HUES6 (cell line): ENCODE measurements around the gene POLL.
"Not testable (repeated sequence)": the region's sequence is repeated elsewhere in the genome, so short reads cannot be mapped to it uniquely, and the experiment has no call there.

ENCODE experiments used
- H3K27ac ChIP-seq: 2 replicates; pipeline ENCODE4 v1.7.0; 2013; ENCODE audit warnings: low read depth, mild to moderate bottlenecking, low read length, inconsistent platforms
- H3K27me3 ChIP-seq: 2 replicates; pipeline ENCODE4 v1.6.1; 2013; ENCODE audit warnings: low read length; ENCODE audit not compliant: control insufficient read depth, insufficient read depth
- H3K36me3 ChIP-seq: 2 replicates; pipeline ENCODE4 v1.6.1; 2013; ENCODE audit warnings: low read length; ENCODE audit not compliant: control insufficient read depth, insufficient read depth
- H3K4me1 ChIP-seq: 2 replicates; pipeline ENCODE4 v1.6.1; 2013; ENCODE audit warnings: low read length; ENCODE audit not compliant: control insufficient read depth, insufficient read depth
- H3K4me3 ChIP-seq: 2 replicates; pipeline ENCODE4 v1.5.1; 2013; ENCODE audit warnings: low read depth, low read length
- H3K9ac ChIP-seq: one replicate; pipeline ENCODE4 v1.6.1; 2013; ENCODE audit warnings: mild to moderate bottlenecking, low read length
- H3K9me3 ChIP-seq: 2 replicates; pipeline ENCODE4 v1.6.1; 2013; ENCODE audit warnings: low read depth, low read length; ENCODE audit not compliant: control insufficient read depth, insufficient read depth

POLL gene

DNA sequence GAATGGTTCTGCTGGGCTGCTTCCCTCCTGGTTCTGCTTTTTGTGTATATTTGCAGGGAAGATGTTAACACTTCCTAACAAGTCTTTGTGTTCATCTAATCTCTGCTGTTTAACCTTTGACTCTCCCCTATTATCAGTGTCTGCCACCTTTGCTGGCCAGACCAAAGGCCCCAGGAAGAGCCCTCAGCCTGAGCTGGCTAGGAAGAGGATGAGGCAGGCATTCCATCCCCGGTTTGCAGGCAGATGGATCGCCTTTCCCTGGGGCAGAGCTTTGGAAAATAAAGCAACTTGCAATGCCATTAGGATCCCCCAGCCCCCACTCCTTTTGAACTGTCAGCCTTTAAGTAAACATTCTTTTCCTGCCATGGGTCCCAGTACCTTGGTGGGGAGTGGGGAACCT is 19.1 kb upstream of the POLL start:
- no peak overlapping the region for H3K27ac ChIP-seq
- H3K4me1 ChIP-seq: peaks cover 19% of the 10 kb centered on the region
- no peaks in the 10 kb centered on the region for H3K9me3 ChIP-seq
- peaks cover 40% of the 10 kb centered on the region for H3K36me3 ChIP-seq
- H3K4me3 ChIP-seq: no peak overlapping the region
- H3K9ac ChIP-seq: no peak overlapping the region
- H3K27me3 ChIP-seq: no peaks in the 10 kb centered on the region

DNA sequence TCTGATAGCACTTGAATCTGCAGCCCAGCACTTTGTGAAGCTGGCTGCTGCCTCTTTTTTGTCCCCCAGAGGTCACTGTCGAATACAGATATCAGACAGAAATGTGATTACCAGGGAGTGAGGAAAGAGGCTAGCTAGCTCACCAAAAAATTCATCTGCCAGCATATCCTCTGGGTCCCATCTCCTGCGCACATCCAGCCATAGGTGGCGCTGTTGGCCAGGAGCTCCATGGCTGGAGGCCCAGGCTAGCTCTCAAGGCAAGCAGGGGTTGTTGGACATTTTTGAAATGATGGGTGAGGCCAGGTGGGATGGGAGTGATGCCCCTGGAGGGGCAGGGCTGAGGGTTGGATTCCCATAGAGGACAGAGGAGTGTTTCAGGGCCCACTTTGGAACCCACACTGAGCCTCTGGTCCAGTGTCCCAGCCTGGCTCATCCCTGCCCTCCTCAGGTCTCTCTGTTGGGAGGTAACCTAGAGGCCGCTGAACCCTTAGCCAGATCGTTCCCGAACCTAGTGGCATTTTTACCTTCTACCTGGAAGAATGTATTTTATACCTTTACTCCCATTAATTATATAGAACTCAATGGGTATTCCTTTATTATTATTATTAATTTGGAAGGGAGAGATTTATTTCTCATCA is 14.8 kb upstream of the POLL start:
- H3K36me3 ChIP-seq: peaks cover under 1% of the 10 kb centered on the region; the same call in 1 of the 2 replicates
- no peak overlapping the region for H3K9ac ChIP-seq
- H3K4me1 ChIP-seq: peaks cover 14% of the 10 kb centered on the region
- no peak overlapping the region for H3K4me3 ChIP-seq
- no peak overlapping the region for H3K27ac ChIP-seq
- no peaks in the 10 kb centered on the region for H3K9me3 ChIP-seq
- H3K27me3 ChIP-seq: no peaks in the 10 kb centered on the region

DNA sequence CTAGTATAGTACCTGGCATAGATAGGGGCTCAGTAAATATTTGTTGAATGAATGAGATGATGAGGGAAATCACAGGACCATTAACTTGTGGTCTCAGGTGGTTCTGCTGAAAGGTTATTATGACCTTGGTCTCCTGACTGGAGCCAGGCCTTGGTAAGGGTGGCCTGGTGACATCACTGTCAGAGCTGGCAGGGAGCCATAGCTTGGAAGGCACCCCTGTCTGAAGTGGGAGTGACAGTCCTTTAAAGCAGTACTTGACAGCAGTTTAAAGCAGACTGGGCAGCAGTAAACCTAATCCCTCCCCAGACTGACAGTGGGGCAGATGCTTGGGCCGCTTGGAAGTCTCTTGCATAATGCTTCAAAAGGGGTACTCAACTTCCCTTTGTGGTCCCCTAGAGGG is 13.5 kb upstream of the POLL start:
- Histone ChIP-seq H3K4me3 (no peak overlapping the region), H3K9me3 (no peaks in the 10 kb centered on the region), H3K36me3 (no peaks in the 10 kb centered on the region), H3K27ac (no peak overlapping the region), H3K27me3 (no peaks in the 10 kb centered on the region), H3K4me1 (peaks cover 5% of the 10 kb centered on the region; the same call in 1 of the 2 replicates), H3K9ac (no peak overlapping the region)

DNA sequence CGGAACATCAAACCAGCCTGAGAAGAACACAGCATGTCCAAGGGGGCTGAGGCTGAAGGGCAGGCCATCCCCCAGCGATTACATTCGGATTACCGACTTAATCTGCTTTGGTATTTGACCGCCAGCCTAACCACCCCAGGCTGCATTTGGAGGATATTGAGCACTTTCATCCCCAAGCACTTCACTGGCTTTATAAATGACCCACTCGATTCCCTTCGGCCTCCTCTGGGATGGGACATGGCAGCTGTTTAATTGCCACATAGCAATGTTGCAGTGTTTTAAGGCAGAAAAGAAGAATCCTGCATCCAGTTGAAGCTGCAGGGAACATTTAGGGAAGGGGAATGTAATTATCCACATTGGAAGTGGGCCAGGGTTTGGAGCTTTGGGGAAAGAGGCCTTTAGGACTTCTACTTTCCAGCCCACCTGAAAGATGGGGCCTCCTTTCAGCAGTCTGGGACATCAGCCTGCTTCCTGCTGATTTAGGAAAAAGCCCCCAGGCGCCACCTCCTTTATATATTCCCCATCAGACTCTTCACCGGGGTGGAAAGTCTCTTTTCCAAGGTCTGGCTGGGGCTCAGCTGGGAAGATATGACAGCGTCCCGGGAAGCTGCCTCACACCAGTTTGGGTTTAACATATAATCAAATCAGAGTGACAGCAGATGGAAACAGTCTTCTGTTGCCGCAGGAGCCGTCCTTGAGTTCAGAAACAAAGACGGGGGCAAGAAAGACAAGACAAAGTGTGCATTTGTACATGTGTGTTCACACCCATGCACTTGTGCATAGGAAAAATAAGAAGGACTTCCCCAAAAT is 9.2 kb upstream of the POLL start:
- Histone ChIP-seq H3K27ac (no peak overlapping the region), H3K9ac (no peak overlapping the region)

DNA sequence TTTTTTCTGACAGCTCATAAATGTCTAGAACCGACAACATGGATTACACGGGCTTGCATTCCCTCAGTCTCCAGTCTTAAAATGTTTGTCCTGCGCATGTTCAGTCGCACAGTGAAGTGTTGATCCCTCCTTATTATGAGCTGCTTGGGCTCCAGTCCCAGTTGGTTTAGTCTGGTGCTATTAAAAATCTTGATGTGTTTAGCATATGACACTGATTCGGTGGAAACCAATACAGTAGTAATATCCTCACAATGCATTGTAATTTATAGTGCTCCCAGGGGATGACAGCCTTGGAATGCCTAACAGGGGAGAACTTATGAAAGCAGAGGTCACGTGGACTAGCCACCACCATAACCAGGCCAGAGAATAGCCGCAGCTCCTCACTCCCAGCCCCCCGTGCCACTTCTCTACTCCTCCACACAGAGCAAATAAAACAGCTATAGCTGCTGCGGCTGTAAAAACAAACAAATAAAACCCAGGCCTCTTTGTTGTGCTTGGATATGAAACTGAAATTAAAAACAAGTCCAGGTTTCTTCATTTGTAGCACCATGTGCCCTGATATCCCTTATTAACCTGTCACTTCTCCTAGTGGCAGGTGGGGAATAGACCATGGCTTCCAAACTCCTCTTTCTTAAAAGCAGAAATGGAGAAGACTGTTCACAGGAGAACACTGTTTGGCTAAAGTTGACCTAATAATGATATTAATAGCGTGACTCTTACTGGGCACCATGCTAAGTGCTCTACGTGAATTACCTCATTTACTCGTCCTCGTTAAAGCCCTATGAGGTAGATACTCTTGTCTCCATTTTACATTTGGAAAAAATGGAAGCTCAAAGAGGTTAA is 7.8 kb upstream of the POLL start:
- no peaks in the 10 kb centered on the region for H3K9me3 ChIP-seq
- no peak overlapping the region for H3K27ac ChIP-seq
- no peaks in the 10 kb centered on the region for H3K36me3 ChIP-seq
- H3K9ac ChIP-seq: no peak overlapping the region
- no peaks in the 10 kb centered on the region for H3K27me3 ChIP-seq
- H3K4me3 ChIP-seq: no peak overlapping the region
- 0 out of 2 replicates have a peak, but pooled peaks cover 5% of the 10 kb centered on the region for H3K4me1 ChIP-seq

More for the DNA sequence above, 9.2 kb upstream of the POLL start:
- H3K27me3 ChIP-seq: no peaks in the 10 kb centered on the region
- no peaks in the 10 kb centered on the region for H3K9me3 ChIP-seq
- H3K36me3 ChIP-seq: no peaks in the 10 kb centered on the region
- 0 out of 2 replicates have a peak, but pooled peaks cover 5% of the 10 kb centered on the region for H3K4me1 ChIP-seq
- H3K4me3 ChIP-seq: no peak overlapping the region

DNA sequence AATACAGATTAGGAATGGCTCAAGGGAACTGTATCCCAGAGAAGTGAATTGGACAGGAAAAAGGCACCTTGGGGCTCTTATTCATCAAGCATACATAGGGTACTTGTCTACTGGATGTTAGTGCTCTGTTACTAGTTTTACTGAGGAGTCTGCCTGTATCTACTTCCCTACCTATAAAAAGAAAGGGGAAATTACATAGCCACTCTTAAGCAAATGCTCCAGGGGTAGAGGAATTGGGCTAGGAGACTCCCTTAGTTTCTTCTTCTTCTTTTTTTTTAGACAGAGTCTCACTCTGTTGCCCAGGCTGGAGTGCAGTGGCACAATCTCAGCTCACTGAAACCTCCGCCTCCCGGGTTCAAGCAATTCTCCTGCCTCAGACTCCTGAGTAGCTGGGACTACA is 5.3 kb upstream of the POLL start:
- not testable (repeated sequence) for H3K27ac ChIP-seq, H3K4me3 ChIP-seq, H3K9me3 ChIP-seq, H3K36me3 ChIP-seq, H3K9ac ChIP-seq, H3K27me3 ChIP-seq
- peaks cover 12% of the 10 kb centered on the region; the same call in 1 of the 2 replicates for H3K4me1 ChIP-seq

DNA sequence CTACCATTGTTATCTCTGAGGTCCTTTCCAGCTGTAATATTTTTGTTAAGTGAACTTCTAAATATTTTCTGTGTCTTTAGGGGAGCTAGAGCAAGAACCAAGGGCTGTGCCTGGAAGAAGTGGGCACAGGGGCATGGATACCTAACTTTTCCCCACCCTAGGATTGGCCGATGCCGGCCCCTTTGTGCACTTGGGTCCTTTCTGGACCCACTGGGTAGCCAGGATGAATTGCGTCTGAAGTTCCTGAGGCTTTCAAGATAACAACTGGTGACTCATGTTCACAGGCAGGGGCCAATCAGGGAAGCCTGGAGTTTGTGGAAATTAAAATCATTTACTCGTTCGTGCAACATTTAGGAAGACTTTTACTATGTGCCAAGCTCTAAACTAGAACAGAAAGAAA is 822 bp upstream of the POLL start:
- Histone ChIP-seq H3K27ac (no peak overlapping the region), H3K27me3 (no peaks in the 10 kb centered on the region), H3K36me3 (peaks cover 12% of the 10 kb centered on the region), H3K4me3 (peak overlapping the region; percentile 96), H3K4me1 (peaks cover 15% of the 10 kb centered on the region), H3K9ac (no peak overlapping the region), H3K9me3 (no peaks in the 10 kb centered on the region)

DNA sequence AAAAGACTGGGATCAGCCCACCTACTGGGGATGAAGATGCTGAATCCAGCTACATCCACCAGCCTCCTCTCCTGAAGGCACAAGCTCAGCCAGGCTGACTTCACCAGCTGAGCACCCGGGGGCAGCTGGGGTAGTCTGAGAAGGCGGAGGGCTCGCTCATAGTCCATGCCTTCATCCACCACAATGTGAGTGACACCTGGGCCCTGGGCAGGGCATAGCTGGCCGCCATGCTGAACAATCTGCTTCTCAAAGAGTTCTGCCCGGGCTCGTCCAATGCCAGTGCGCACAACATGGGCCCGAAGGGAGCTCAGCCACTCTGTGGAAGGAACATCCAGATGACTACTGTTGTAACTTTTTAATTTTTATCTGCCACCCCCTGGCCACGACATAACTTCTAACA is 2.2 kb downstream of the POLL start:
- Histone ChIP-seq H3K4me1 (peaks cover 22% of the 10 kb centered on the region), H3K9me3 (no peaks in the 10 kb centered on the region), H3K27me3 (no peaks in the 10 kb centered on the region), H3K27ac (no peak overlapping the region), H3K9ac (no peak overlapping the region), H3K4me3 (no peak overlapping the region), H3K36me3 (peaks cover 32% of the 10 kb centered on the region)

DNA sequence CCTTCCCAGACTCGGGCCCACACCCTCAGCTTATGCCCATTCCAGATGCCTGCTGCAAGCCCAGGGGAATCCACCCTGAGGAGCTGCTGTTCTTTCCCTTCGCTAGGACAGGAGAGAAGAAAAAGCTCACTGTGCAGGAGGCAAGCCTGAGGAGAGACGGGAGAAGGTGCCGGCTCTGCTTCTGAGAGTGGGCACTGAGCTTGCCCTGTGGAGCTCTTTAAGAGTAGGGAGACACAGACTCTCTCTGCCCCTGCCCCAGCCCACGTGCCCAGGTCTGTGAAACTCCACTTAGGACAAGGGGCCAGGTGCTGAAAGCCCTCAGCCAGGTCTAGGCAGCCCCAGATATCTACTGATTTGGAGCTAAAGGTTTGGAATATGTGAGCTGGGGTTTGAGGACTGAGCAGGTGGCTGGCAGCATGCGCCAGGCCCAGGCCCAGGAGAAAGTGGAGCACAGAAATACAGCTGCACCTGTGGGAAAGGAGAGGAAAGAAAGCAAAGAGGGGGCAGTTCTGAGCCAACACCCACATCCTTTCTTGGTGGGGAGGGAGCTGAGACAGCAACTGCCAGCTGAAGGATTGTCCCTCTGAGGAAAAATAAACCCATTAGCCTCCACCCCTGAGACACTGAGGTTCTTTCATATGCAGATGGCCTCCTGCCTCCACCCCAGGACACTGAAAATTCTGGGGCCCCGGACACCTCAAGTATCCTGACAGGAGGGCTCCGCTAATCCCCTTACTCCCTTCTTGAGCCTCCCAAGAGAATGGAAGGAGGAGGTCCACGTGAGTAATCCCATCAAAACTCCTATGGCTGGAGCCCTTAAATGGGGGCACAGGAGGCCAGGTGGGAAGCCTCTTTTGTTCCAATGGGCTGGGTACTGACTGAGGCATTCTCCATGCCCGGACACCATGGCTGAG is 7.3 kb downstream of the POLL start:
- Histone ChIP-seq H3K36me3 (peaks cover 68% of the 10 kb centered on the region), H3K9me3 (peaks cover 5% of the 10 kb centered on the region; the same call in 1 of the 2 replicates), H3K9ac (peak overlapping the region; percentile 8), H3K4me1 (peaks cover 13% of the 10 kb centered on the region), H3K4me3 (peak overlapping the region; percentile 18; the same call in 1 of the 2 replicates), H3K27ac (no peak overlapping the region), H3K27me3 (no peaks in the 10 kb centered on the region)

DNA sequence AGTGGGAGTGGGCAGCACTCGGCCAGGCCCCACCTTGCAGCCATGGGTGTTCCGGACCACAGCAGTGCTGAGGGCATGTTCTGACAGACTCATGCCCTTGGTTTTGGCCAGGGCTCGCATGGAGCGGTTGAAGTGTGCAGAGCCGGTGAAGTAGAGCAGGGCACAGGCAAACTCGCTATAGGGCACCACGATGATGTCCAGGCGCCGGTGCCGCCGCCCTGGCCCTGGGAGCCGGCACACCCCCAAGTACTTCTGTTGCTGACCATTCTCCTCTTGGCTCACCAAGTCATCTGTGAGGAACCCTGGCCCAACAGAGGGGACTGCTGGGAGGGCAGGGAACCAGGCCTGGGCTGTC is 8.6 kb downstream of the POLL start:
- Histone ChIP-seq H3K27me3 (no peaks in the 10 kb centered on the region), H3K9ac (no peak overlapping the region), H3K4me3 (no peak overlapping the region), H3K27ac (no peak overlapping the region), H3K36me3 (peaks cover 61% of the 10 kb centered on the region), H3K9me3 (peaks cover 5% of the 10 kb centered on the region; the same call in 1 of the 2 replicates), H3K4me1 (peaks cover 13% of the 10 kb centered on the region)
